Measurements from ENCODE around the gene PACRGL. TPM values are rescaled to one million over a fixed set of nuclear protein-coding genes. Genes with fewer than 3 reads are reported as not detected.

Gene PACRGL
- total and polyA plus RNA-seq, 7 donors = 9.5 to 43.9 (median 18.6) TPM

DNA sequence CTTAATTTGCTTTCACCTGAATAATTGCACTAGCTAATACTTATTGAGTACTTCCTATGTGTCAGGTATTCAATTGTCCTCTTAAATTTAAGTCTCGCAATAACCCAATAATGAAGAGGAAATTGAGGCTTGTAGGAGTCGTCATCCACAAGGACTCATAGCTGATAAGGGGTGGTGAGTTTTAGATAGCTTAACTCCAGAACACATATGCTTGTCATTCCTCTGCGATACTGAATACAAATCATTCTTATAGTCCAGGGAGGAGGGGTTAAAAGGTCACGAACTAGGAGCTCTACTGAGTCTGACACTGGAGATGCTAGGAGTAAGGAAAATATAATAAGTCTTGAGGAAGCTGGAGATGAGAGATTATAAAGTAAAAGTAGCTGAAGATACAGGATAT is 1.4 kb upstream of the PACRGL start:
- Histone ChIP-seq H3K36me3 (no peaks in the 10 kb centered on the region), H3K27ac (no peak overlapping the region), H3K27me3 (no peaks in the 10 kb centered on the region), H3K4me3 (no peak overlapping the region), H3K9me3 (no peaks in the 10 kb centered on the region), H3K4me1 (peaks cover 0 to 21% (median 12%) of the 10 kb centered on the region in 4 donors)
- intact Hi-C loops (cut with DNase I) = no loop called here
- WGBS, 2 donors = 72 to 83% methylated on average over 4 of the region's 4 CpGs
- no peak for DNase-seq
- TF ChIP-seq, protein P1, sequence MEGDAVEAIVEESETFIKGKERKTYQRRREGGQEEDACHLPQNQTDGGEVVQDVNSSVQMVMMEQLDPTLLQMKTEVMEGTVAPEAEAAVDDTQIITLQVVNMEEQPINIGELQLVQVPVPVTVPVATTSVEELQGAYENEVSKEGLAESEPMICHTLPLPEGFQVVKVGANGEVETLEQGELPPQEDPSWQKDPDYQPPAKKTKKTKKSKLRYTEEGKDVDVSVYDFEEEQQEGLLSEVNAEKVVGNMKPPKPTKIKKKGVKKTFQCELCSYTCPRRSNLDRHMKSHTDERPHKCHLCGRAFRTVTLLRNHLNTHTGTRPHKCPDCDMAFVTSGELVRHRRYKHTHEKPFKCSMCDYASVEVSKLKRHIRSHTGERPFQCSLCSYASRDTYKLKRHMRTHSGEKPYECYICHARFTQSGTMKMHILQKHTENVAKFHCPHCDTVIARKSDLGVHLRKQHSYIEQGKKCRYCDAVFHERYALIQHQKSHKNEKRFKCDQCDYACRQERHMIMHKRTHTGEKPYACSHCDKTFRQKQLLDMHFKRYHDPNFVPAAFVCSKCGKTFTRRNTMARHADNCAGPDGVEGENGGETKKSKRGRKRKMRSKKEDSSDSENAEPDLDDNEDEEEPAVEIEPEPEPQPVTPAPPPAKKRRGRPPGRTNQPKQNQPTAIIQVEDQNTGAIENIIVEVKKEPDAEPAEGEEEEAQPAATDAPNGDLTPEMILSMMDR (IDR thresholded peaks at IDR 0.05) = no peak
- TF ChIP-seq POLR2AphosphoS5 (IDR thresholded peaks at IDR 0.05) (no peak), EP300 (IDR thresholded peaks at IDR 0.05) (no peak), POLR2A (IDR thresholded peaks at IDR 0.05) (no peak)

- intact Hi-C loops (cut with DNase I) = no loop called here
- DNase-seq = no peak
- TF ChIP-seq POLR2A (IDR thresholded peaks at IDR 0.05) (no peak), POLR2AphosphoS5 (IDR thresholded peaks at IDR 0.05) (no peak), EP300 (IDR thresholded peaks at IDR 0.05) (no peak)
- TF ChIP-seq, protein P1 (IDR thresholded peaks at IDR 0.05) = no peak
- Histone ChIP-seq H3K4me1 (no peaks in the 10 kb centered on the region), H3K4me3 (no peak overlapping the region), H3K36me3 (peaks cover 4 to 76% (median 30%) of the 10 kb centered on the region in 4 donors), H3K27me3 (no peaks in the 10 kb centered on the region), H3K27ac (no peak overlapping the region), H3K9me3 (no peaks in the 10 kb centered on the region)
- WGBS, 2 donors = 95 to 97% methylated on average over 2 of the region's 2 CpGs
Observed at GRCh38 chr4:20711335-20711734, 11.1 kb downstream of the PACRGL start.

- Histone ChIP-seq H3K4me3 (no peak overlapping the region), H3K27ac (no peak overlapping the region), H3K9me3 (peaks cover 0 to 7% (median 5%) of the 10 kb centered on the region in 4 donors), H3K4me1 (no peaks in the 10 kb centered on the region), H3K27me3 (no peaks in the 10 kb centered on the region), H3K36me3 (peaks cover 25 to 84% (median 31%) of the 10 kb centered on the region in 4 donors)
- intact Hi-C loops (cut with DNase I) = no loop called here
- no peak for DNase-seq
- WGBS, 2 donors = 69 to 79% methylated on average over 3 of the region's 3 CpGs
- TF ChIP-seq EP300 (IDR thresholded peaks at IDR 0.05) (no peak), POLR2A (IDR thresholded peaks at IDR 0.05) (no peak), POLR2AphosphoS5 (IDR thresholded peaks at IDR 0.05) (no peak)
- TF ChIP-seq, protein P1 (IDR thresholded peaks at IDR 0.05) = no peak
Observed at GRCh38 chr4:20723019-20723418, 22.8 kb downstream of the PACRGL start.

GRCh38 chr4:20723463-20723862 is 23.2 kb downstream of the PACRGL start:
- Histone ChIP-seq H3K9me3 (peaks cover 0 to 7% (median 5%) of the 10 kb centered on the region in 4 donors), H3K36me3 (peaks cover 25 to 86% (median 33%) of the 10 kb centered on the region in 4 donors), H3K27me3 (no peaks in the 10 kb centered on the region), H3K4me3 (no peak overlapping the region), H3K4me1 (no peaks in the 10 kb centered on the region), H3K27ac (no peak overlapping the region)
- WGBS, 2 donors = 87 to 90% methylated on average over 3 of the region's 3 CpGs
- intact Hi-C loops (cut with DNase I) = no loop called here
- TF ChIP-seq, protein P1 (IDR thresholded peaks at IDR 0.05) = no peak
- no peak for TF ChIP-seq POLR2AphosphoS5 (IDR thresholded peaks at IDR 0.05)
- TF ChIP-seq POLR2A (IDR thresholded peaks at IDR 0.05) = no peak
- no peak for TF ChIP-seq EP300 (IDR thresholded peaks at IDR 0.05)
- DNase-seq = no peak

DNA sequence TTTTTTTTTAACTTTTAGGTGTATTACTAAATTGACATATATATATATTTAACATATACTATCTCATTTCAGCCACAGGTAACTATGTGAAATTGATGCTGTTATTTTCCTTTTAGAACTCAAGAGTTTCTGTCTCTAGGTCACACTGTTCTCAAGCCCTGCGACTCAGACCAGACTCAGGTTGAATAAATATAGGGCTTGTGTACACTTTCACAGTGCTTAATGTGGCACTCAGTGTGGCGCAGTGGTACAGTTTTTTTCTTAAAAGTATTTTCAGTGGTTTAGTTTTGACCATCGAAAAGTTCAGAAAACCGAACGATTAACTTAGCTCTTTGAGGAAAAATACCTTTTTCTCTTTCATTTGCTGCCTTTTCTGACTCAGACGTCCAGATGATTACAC is 24.7 kb downstream of the PACRGL start:
- TF ChIP-seq POLR2A (IDR thresholded peaks at IDR 0.05) = no peak
- TF ChIP-seq EP300 (IDR thresholded peaks at IDR 0.05) = no peak
- TF ChIP-seq POLR2AphosphoS5 (IDR thresholded peaks at IDR 0.05) = no peak
- TF ChIP-seq, protein P1 (IDR thresholded peaks at IDR 0.05) = no peak
- no peak overlapping the region for H3K4me3 ChIP-seq
- peaks cover 0 to 7% (median 5%) of the 10 kb centered on the region in 4 donors for H3K9me3 ChIP-seq
- intact Hi-C loops (cut with DNase I) = no loop called here
- no peaks in the 10 kb centered on the region for H3K4me1 ChIP-seq
- H3K27me3 ChIP-seq = no peaks in the 10 kb centered on the region
- DNase-seq = no peak
- H3K36me3 ChIP-seq = peaks cover 25 to 83% (median 31%) of the 10 kb centered on the region in 4 donors
- no peak overlapping the region for H3K27ac ChIP-seq
- 76 to 96% methylated on average over 6 of the region's 6 CpGs for WGBS, 2 donors

Measured in sigmoid colon (tissue), 7 donors.